IMR-90 (cell line): ENCODE data around the gene COQ2. TPM values are rescaled to one million over a fixed set of nuclear protein-coding genes. Genes with fewer than 3 reads are reported as not detected.

Experiments used
- ATAC-seq: fragments of 200-7000 bp; cut with Tn5 transposase; 2 replicates; pipeline ENCODE4 v1.9.1; 2020; ENCODE audit warnings: low read depth, mild to moderate bottlenecking, moderate library complexity
- BruUV-seq: library from RNA; stranded (reverse); fragments of 400-500 nt; replicated peaks from 2 replicates; lab custom pipeline; 2021; lab: Mats Ljungman, UMichigan
- CTCF ChIA-PET: fragments of 300-600 bp; formaldehyde crosslinking; extraction: SDS; loops from one replicate; lab custom pipeline; 2021; ENCODE audit warnings: antibody characterized with exemption; lab: Yijun Ruan, JAX
- POLR2A ChIA-PET: fragments of 300-600 bp; sonication (Branson Sonifier 250); formaldehyde crosslinking; loops from one replicate; lab custom pipeline; 2022; ENCODE audit warnings: antibody characterized with exemption; ENCODE audit not compliant: unreplicated experiment; lab: Charles Lee
- DNase-seq: peaks from one replicate; pipeline ENCODE4 v3.0.0; 2013
- H2AFZ ChIP-seq: replicated peaks from 2 replicates; pipeline ENCODE3; 2013; ENCODE audit warnings: low read length, mild to moderate bottlenecking; ENCODE audit not compliant: poor library complexity
- H2AK5ac ChIP-seq: 2 replicates; pipeline ENCODE4 v1.6.1; 2013; ENCODE audit warnings: low read depth, low read length, inconsistent platforms
- H2AK9ac ChIP-seq: replicated peaks from 2 replicates; pipeline ENCODE3; 2013; ENCODE audit warnings: mild to moderate bottlenecking, low read depth, low read length, moderate library complexity; ENCODE audit not compliant: poor library complexity
- H2BK120ac ChIP-seq: 2 replicates; pipeline ENCODE4 v1.6.1; 2013; ENCODE audit warnings: low read depth, low read length, inconsistent platforms
- H2BK15ac ChIP-seq: 3 replicates; pipeline ENCODE4 v1.6.1; 2013; ENCODE audit warnings: low read depth, low read length, inconsistent platforms
- H2BK20ac ChIP-seq: 2 replicates; pipeline ENCODE4 v1.6.1; 2013; ENCODE audit warnings: low read depth, mild to moderate bottlenecking, inconsistent platforms, low read length, moderate library complexity
- H2BK5ac ChIP-seq: 2 replicates; pipeline ENCODE4 v1.6.1; 2013; ENCODE audit warnings: mild to moderate bottlenecking, low read depth, low read length, inconsistent platforms; ENCODE audit not compliant: poor library complexity, severe bottlenecking
- H3K14ac ChIP-seq: replicated peaks from 2 replicates; pipeline ENCODE4 v1.6.1; 2013; ENCODE audit warnings: low read depth, low read length, inconsistent platforms
- H3K18ac ChIP-seq: 2 replicates; pipeline ENCODE4 v1.6.1; 2013; ENCODE audit warnings: low read depth, low read length, control low read depth
- H3K23ac ChIP-seq: 2 replicates; pipeline ENCODE4 v1.6.1; 2013; ENCODE audit warnings: low read depth, low read length, inconsistent platforms
- H3K27ac ChIP-seq: 2 replicates; pipeline ENCODE4 v1.5.1; 2013; ENCODE audit warnings: mild to moderate bottlenecking, control low read depth, low read length; ENCODE audit not compliant: insufficient read depth
- H3K27me3 ChIP-seq: 2 replicates; pipeline ENCODE4 v1.6.1; 2013; ENCODE audit warnings: low read length; ENCODE audit not compliant: control insufficient read depth, insufficient read depth
- H3K36me3 ChIP-seq: 2 replicates; pipeline ENCODE4 v1.6.1; 2013; ENCODE audit warnings: low read length, mixed read lengths; ENCODE audit not compliant: control insufficient read depth, insufficient read depth
- H3K4ac ChIP-seq: 2 replicates; pipeline ENCODE4 v1.6.1; 2013; ENCODE audit warnings: low read depth, low read length, inconsistent platforms
- H3K4me1 ChIP-seq: 2 replicates; pipeline ENCODE4 v1.6.1; 2013; ENCODE audit warnings: low read length, mixed read lengths; ENCODE audit not compliant: control insufficient read depth, insufficient read depth
- H3K4me2 ChIP-seq: 2 replicates; pipeline ENCODE4 v1.6.1; 2013; ENCODE audit warnings: low read depth, mild to moderate bottlenecking, control low read depth, low read length, moderate library complexity
- H3K4me3 ChIP-seq: 2 replicates; pipeline ENCODE4 v1.5.1; 2013; ENCODE audit warnings: low read depth, mild to moderate bottlenecking, control low read depth, low read length, moderate library complexity; ENCODE audit not compliant: insufficient read depth
- H3K56ac ChIP-seq: 2 replicates; pipeline ENCODE4 v1.6.1; 2013; ENCODE audit warnings: low read length, inconsistent platforms; ENCODE audit not compliant: insufficient read depth; ENCODE audit errors: extremely low read depth
- H3K79me1 ChIP-seq, 2 experiments: 2 replicates each; pipeline ENCODE4 v1.6.1; 2013; ENCODE audit warnings: low read length in 2 of 2, inconsistent platforms in 1 of 2, low read depth in 1 of 2
- H3K9ac ChIP-seq: 2 replicates; pipeline ENCODE4 v1.6.1; 2013; ENCODE audit warnings: low read depth, low read length, control low read depth
- H3K9me1 ChIP-seq: 2 replicates; pipeline ENCODE4 v1.6.1; 2013; ENCODE audit warnings: low read length, inconsistent platforms; ENCODE audit not compliant: insufficient read depth
- H3K9me3 ChIP-seq: 2 replicates; pipeline ENCODE4 v1.6.1; 2013; ENCODE audit warnings: low read length; ENCODE audit not compliant: control insufficient read depth, insufficient read depth
- H4K20me1 ChIP-seq: 2 replicates; pipeline ENCODE4 v1.6.1; 2013; ENCODE audit warnings: low read length, inconsistent platforms; ENCODE audit not compliant: insufficient read depth
- H4K5ac ChIP-seq: 2 replicates; pipeline ENCODE4 v1.6.1; 2013; ENCODE audit warnings: mild to moderate bottlenecking, low read depth, low read length, control low read depth
- H4K8ac ChIP-seq, 2 experiments: 2 replicates each; pipeline ENCODE4 v1.6.1; 2013; ENCODE audit warnings: low read depth in 2 of 2, low read length in 2 of 2, control low read depth in 1 of 2, inconsistent platforms in 1 of 2
- H4K91ac ChIP-seq: 2 replicates; pipeline ENCODE4 v1.6.1; 2013; ENCODE audit warnings: low read depth, low read length, inconsistent platforms; ENCODE audit not compliant: insufficient read depth
- CHD1 ChIP-seq: IDR thresholded peaks from 2 replicates; pipeline ENCODE4 v1.6.1; 2012; ENCODE audit warnings: low read depth, low read length, improper control_type of control experiment
- MAFK ChIP-seq: IDR thresholded peaks from 2 replicates; pipeline ENCODE4 v1.6.1; 2012; ENCODE audit warnings: low read depth, low read length, improper control_type of control experiment
- MAZ ChIP-seq: IDR thresholded peaks from 2 replicates; pipeline ENCODE4 v1.6.1; 2012; ENCODE audit warnings: low read depth, mild to moderate bottlenecking, low read length, improper control_type of control experiment, moderate library complexity, borderline replicate concordance
- MXI1 ChIP-seq: IDR thresholded peaks from 2 replicates; pipeline ENCODE4 v1.6.1; 2012; ENCODE audit warnings: low read depth, mild to moderate bottlenecking, low read length, moderate library complexity, borderline replicate concordance
- POLR2A ChIP-seq: IDR thresholded peaks from 2 replicates; pipeline ENCODE4 v1.6.1; 2012; ENCODE audit warnings: mild to moderate bottlenecking, low read depth, low read length
- RAD21 ChIP-seq: IDR thresholded peaks from 2 replicates; pipeline ENCODE4 v1.6.1; 2012; ENCODE audit warnings: low read length, improper control_type of control experiment
- RCOR1 ChIP-seq: IDR thresholded peaks from 2 replicates; pipeline ENCODE4 v1.6.1; 2012; ENCODE audit warnings: mild to moderate bottlenecking, low read length, improper control_type of control experiment; ENCODE audit not compliant: insufficient replicate concordance
- USF2 ChIP-seq: fragments of 150-350 bp; IDR thresholded peaks from 2 replicates; pipeline ENCODE4 v1.6.1; 2017; ENCODE audit warnings: mild to moderate bottlenecking, antibody characterized with exemption, low read length, low read depth
- WGBS, 2 experiments: methylation state at CpG; one replicate each; pipeline versions ENCODE4 v1.1.5 to v1.1.7; 2013; ENCODE audit warnings: missing lambda C conversion rate in 2 of 2; ENCODE audit not compliant: insufficient read length in 1 of 2; ENCODE audit errors: extremely low coverage in 2 of 2; 5-methylcytosine and 5-hydroxymethylcytosine counted together
- dilution Hi-C: fragments of 300-500 bp; cut with HindIII; formaldehyde crosslinking; loops from one replicate; pipeline ENCODE4 v1.14.3; 2018; ENCODE audit warnings: low sequenced_read_pairs; ENCODE audit not compliant: unreplicated experiment
- in situ Hi-C: fragments of 300-500 bp; cut with MboI; formaldehyde crosslinking; loops from 3 replicates; pipeline ENCODE4 v1.14.3; 2019; ENCODE audit warnings: low sequenced_read_pairs, inconsistent platforms, mixed read lengths
- intact Hi-C: fragments of 100-400 bp; cut with micrococcal nuclease; formaldehyde crosslinking; loops from 2 replicates; pipeline ENCODE4 v1.10.0; 2022
- polyA plus RNA-seq, 3 experiments: library from polyadenylated mRNA; depleted of rRNA; stranded (reverse); fragments of >200 nt; gene quantifications; 2 replicates each; pipeline ENCODE4 v1.2.3, GENCODE V29; 2012; ENCODE audit warnings: low replicate concordance in 1 of 3
- total RNA-seq: library from RNA; depleted of rRNA; stranded (reverse); fragments of >200 nt; gene quantifications from 2 replicates; pipeline ENCODE4 v1.2.3, GENCODE V29; 2012

COQ2 gene
- total and polyA plus RNA-seq, 2 of the 4 experiments (the other 2 are of a cell fraction): 7.3 to 7.4 TPM

DNA sequence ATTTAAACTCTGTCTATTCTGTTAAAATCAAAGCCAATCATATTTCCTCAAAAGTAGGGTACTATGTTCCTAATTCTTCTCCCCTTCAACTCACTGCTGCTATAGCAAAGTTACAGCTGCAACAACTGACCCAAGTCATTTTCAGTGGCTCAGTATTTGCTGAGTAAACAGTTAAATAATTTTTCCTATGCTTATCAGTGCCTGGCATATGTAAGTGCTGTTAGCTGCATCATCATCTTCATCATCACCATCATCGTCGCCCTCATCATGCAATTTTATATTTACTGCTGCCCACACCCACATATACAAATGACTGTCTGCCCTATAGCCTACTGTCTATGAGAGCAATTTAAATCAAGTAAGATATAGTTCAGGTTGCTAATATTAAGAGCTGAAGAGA is 21.9 kb downstream of the COQ2 start:
- H3K27me3 ChIP-seq: no peaks in the 10 kb centered on the region
- H4K5ac ChIP-seq: no peak overlapping the region
- H3K9me3 ChIP-seq: no peaks in the 10 kb centered on the region
- DNase-seq (no peak), ATAC-seq (no peak)
- no peak for TF ChIP-seq CHD1
- TF ChIP-seq MAZ: no peak
- TF ChIP-seq RCOR1: no peak
- TF ChIP-seq POLR2A: no peak
- peak; percentile 58 for TF ChIP-seq MAFK
- TF ChIP-seq RAD21: no peak
- no peak for TF ChIP-seq USF2
- TF ChIP-seq MXI1: no peak
- H3K4me2 ChIP-seq: no peak overlapping the region
- peaks cover 7% of the 10 kb centered on the region for H3K9me1 ChIP-seq
- H2BK20ac ChIP-seq: no peak overlapping the region
- H3K4me3 ChIP-seq: no peak overlapping the region
- H2AK5ac ChIP-seq: no peak overlapping the region
- 0 out of 4 replicates have a peak, but pooled peaks cover 0 to 3% of the 10 kb centered on the region in 2 experiments for H3K79me1 ChIP-seq
- no peak overlapping the region for H3K18ac ChIP-seq
- BruUV-seq: no TSS peak
- no peak overlapping the region for H4K91ac ChIP-seq
- WGBS, 2 experiments: no CpG with 5 or more reads among the region's 2 CpGs
- no peak overlapping the region for H3K9ac ChIP-seq
- H4K20me1 ChIP-seq: no peaks in the 10 kb centered on the region
- dilution Hi-C loops: no loop called here
- no peak overlapping the region for H2BK15ac ChIP-seq
- H3K27ac ChIP-seq: no peak overlapping the region
- intact Hi-C loops: loop anchor here (5.0 kb wide), 1 partner anchor 800 kb away; no protein-coding TSS in a partner anchor
- H3K4ac ChIP-seq: no peak overlapping the region
- H3K4me1 ChIP-seq: peaks cover 5% of the 10 kb centered on the region
- H3K56ac ChIP-seq: no peak overlapping the region
- H4K8ac ChIP-seq: no peak overlapping the region
- in situ Hi-C loops: loop anchor here (10.0 kb wide), 1 partner anchor 818 kb away; no protein-coding TSS in a partner anchor
- no peak overlapping the region for H3K14ac ChIP-seq
- H3K36me3 ChIP-seq: peaks cover 3% of the 10 kb centered on the region; the same call in 1 of the 2 replicates
- H2BK120ac ChIP-seq: no peak overlapping the region
- no peak overlapping the region for H3K23ac ChIP-seq
- POLR2A ChIA-PET: interaction anchor here (0.5 kb wide), 1 partner anchor 11 kb away, joined by 3 read pairs; no protein-coding TSS in a partner anchor
- no peak overlapping the region for H2AK9ac ChIP-seq
- no peak overlapping the region for H2AFZ ChIP-seq
- CTCF ChIA-PET: interaction anchor here (1.1 kb wide), 1 partner anchor 188 kb away, joined by 5 read pairs; no protein-coding TSS in a partner anchor
- H2BK5ac ChIP-seq: no peak overlapping the region
